CD4-positive, alpha-beta T cell treated with Interleukin-6 at 100 ng/mL for 8 hours (primary cell): Measurements from ENCODE around the gene IL4I1.
A peak's percentile ranks its signal among the peaks of the same experiment; 100 is the strongest.
"Not testable (repeated sequence)": the region's sequence is repeated elsewhere in the genome, so short reads cannot be mapped to it uniquely, and the experiment has no call there.

ENCODE experiments used
- DNase-seq: peaks from one replicate; pipeline ENCODE4 v3.0.0-alpha.2; 2020; ENCODE audit warnings: mixed read lengths, low spot score

Gene IL4I1, protein sequence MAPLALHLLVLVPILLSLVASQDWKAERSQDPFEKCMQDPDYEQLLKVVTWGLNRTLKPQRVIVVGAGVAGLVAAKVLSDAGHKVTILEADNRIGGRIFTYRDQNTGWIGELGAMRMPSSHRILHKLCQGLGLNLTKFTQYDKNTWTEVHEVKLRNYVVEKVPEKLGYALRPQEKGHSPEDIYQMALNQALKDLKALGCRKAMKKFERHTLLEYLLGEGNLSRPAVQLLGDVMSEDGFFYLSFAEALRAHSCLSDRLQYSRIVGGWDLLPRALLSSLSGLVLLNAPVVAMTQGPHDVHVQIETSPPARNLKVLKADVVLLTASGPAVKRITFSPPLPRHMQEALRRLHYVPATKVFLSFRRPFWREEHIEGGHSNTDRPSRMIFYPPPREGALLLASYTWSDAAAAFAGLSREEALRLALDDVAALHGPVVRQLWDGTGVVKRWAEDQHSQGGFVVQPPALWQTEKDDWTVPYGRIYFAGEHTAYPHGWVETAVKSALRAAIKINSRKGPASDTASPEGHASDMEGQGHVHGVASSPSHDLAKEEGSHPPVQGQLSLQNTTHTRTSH

DNA sequence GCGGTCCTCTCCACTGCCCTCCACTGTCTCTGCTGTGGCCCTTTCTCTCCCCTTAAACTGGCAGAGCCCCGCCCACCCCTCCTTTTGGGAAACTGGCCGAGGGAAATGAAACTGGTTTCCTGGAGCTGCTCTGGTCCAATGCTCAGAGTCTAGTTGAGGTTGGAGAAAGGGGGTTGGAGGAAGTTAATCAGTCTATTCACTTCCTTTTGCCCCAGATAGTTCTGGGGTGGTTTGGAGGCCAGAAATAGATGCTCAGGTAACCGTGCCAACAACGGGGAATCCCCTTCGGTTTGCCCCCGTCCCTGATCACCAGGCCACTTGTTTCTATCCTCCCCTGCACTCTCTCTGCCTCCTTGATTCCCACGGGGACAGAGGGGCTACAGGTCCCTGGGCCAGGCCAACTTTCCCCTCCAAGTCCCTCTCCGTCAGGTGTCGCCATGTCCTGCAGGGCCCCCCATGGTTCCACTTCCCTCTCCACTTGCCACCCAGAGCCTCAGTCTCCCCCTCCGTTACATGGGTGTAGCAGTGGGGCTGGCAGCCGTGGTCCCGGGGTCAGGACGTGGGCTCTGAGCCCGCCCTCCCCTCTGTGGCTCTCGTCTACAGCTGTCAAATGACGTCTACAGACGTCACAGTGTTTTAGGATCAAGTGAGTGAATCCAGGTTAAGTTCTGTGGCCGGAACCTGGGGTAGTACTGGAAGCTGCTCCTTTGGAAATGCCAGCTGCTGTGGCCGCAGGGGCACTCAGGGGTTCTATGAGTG is at the start of gene IL4I1:
Gene IL4I1 (minus strand): TSS at position 25 of the 759 bp plus-strand sequence. CDS start 727 bp downstream, outside the sequence.
- DNase-seq = peak; percentile 70

GRCh38 chr19:49946415-49946814 is 49.7 kb upstream of the IL4I1 start:
- no peak for DNase-seq

DNA sequence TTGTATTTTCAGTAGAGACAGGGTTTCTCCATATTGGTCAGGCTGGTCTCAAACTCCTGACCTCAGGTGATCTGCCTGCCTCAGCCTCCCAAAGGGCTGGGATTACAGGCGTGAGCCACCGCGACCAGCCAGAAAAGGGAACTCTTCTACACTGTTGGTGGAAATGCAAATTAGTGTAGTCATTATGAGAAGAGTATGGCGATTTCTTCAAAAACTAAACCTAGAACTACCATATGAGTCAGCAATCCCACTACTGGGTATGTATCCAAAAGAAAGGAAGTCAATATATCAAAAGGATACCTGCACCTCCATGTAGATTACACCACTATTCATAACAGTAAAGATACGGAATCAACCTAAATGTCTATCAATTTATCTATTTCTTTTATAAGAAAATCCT is 47.9 kb upstream of the IL4I1 start:
- DNase-seq = not testable (repeated sequence)

GRCh38 chr19:49940482-49940791 is 43.8 kb upstream of the IL4I1 start:
- DNase-seq = no peak

GRCh38 chr19:49939721-49940481 is 43.2 kb upstream of the IL4I1 start:
- DNase-seq = no peak

- DNase-seq = no peak
Measured at GRCh38 chr19:49938662-49939061, 42.0 kb upstream of the IL4I1 start.

GRCh38 chr19:49937750-49938381 is 41.2 kb upstream of the IL4I1 start:
- DNase-seq = peak; percentile 72

DNA sequence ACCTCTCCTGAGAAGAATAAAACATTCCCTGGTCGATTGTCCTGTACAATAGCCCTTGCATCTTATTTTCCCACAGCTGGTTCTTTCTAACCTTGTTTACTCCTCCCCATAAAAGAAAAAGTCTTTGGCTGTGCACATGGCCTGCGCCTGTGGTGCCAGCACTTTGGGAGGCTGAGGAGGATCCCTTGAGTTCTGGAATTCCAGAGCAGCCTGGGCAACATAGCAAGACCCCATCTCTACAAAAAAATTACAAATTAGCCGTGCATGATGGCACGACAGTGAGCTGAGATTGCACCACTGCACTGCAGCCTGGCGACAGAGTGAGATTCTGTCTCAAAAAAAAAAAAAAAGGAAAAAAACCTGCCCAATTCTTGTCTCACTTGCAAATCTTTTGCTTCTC is 39.9 kb upstream of the IL4I1 start:
- DNase-seq = no peak

GRCh38 chr19:49933643-49934042 is 37.0 kb upstream of the IL4I1 start:
- DNase-seq = no peak

- DNase-seq = peak; percentile 59
Measured at GRCh38 chr19:49932731-49933131, 36.0 kb upstream of the IL4I1 start.

DNA sequence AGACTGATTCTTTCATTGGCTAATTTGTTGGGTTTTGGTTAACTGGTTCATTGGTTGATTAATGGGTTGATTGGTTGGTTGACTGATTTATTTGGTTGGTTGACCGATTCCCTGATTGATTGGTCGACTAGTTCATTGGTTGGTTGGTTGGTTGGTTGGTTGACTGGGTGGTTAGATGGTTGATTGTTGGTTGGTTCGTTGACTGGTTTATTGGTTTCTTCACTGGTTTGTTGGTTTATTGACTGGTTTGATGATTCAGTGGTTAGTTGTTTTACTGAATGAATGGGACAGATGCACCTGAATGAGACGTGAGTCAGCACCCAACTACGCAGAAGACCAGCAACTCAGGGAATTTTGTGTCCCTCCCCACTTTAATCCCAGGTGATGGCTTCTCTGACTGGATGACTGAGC is 35.4 kb upstream of the IL4I1 start:
- DNase-seq = no peak

DNA sequence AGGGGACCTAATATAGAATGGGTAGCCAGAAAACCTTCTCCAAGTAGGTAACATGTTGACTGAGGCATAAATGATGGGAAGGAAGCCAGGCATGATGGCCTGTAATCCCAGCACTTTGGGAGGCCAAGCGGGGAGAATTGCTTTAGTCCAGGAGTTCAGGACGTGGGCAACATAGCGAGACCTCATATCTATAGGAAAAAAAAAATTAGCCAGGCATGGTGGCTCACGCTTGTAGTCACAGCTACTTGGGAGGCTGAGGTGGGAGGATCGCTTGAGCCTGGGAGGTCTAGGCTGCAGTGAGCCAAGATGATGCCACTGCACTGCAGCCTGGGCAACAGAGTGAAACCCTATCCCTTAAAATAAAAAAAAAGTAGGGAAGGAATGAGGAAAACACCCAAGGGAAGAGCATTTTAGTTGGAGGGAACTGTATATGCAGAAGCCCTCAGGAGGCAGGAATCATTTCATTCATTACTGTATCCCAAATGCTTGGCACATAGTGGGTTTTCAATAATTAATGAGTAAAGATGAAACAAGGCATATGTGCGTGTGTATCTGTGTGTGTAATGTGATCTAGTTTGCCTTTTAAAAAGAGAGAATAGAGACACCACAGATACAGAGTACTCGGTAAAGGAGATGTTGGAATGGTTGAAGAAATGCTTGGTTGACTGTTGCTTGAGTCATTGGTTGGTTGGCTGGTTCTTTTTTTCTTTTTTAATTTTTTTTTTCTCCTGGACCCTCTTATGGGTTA is 34.8 kb upstream of the IL4I1 start:
- DNase-seq = no peak

DNA sequence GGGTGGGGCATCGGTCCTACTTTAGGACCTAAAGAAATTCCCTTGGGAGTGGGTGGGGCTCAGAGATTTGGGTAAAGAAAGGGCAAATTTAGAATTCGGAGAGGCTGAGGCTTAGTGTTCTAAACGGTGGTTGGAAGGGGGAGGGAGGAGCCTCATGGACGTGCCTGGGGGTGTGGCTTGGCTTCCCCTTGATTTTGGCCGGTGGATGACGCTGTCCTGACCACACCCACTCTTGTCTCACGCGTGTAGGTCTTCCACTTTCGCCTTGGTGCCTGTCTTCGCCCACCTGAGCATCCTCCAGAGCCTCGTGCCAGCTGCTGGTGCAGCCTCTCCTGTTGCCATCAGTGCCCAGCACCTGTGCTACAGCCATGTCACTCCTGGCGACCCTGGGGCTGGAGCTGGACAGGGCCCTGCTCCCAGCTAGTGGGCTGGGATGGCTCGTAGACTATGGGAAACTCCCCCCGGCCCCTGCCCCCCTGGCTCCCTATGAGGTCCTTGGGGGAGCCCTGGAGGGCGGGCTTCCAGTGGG is 33.9 kb upstream of the IL4I1 start:
- no peak for DNase-seq

DNA sequence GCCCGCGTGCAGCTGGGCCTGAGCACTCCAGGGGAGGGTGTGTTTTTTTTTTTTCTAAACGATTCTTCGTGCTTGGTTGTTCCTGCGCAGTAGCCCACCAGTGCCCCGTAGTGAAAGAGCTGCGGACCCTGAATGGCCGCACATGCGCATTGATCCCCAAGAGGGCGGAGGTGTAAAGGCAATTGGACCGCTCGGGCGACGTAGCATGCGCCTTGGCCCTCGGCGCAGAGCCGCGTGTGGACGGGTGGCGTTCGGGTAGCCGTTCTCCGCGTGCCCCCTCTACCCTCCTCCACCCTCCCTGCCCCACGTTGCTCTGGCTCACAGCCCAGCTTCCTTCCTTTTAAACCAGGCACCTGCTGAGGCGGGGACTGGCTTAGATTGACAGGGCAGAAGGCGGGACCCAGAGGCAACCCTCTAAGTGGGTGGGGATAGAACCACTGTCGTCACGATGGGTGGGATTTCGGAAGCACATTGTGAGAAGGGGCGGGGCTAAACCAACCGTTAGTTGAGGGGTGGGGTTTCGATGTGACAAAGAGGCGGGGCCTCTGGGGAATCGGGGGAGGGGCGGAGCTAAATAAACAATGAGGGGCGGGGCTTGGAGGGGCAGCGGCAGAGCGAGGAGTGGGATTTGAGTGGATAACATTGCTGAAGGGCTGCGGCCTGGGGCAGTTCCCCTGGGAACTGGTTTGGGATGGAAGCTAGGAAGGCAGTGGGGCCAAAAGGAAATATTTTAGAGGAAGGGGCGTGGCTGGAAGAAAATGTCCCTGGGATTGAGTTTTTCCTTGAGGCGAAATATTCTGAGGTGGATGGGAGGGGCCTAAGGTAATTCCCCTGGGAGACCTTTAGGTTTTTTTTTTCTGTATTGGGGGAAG is 33.2 kb upstream of the IL4I1 start:
- DNase-seq = peak; percentile 94

GRCh38 chr19:49929121-49929610 is 32.5 kb upstream of the IL4I1 start, which contains the start of the genes ATF5 and NUP62:
TSS of gene ATF5 (plus strand) at chr19:49929205. CDS start at chr19:49930851, 1,646 bp downstream.
TSS of gene NUP62 (minus strand) at chr19:49929504. CDS start at chr19:49909807, 19,697 bp downstream.
- peak; percentile 88 for DNase-seq

- no peak for DNase-seq
Measured at GRCh38 chr19:49927526-49928264, 31.0 kb upstream of the IL4I1 start.

GRCh38 chr19:49926515-49926914 is 29.8 kb upstream of the IL4I1 start:
- no peak for DNase-seq

DNA sequence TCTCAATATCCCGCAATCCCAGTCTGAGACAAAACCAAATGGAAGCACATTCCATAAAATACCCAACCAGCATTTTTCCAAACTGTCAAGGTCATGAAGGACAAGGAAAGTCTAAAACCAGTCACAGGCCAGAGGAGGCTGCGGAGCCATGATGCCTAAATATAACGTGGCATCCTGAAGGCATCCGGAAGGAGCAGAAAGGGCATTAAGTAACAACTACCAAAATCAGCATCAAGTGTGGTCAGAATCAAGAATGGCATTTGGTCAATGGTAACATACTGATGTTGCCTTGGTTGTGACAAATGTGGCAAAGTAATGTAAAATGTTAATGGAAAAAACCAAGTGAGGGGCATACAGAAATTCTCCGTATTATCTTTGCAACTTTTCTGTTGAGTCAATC is 28.8 kb upstream of the IL4I1 start:
- DNase-seq = no peak

DNA sequence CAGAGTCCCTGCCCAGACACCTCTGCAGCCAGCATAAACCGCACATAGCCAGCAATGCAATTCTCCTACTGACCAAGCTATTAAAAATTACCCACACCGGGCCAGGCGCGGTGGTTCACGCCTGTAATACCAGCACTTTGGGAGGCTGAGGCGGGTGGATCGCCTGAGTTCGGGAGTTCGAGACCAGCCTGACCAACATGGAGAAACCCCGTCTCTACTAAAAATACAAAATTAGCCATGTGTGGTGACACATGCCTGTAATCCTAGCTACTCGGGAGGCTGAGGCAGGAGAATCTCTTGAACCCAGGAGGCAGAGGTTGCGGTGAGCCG is 28.2 kb upstream of the IL4I1 start:
- DNase-seq = not testable (repeated sequence)
